HEK293 (cell line): Measurements from ENCODE around the gene GUCY2F.

Experiments
- CTCF ChIA-PET: fragments of 350-600 bp; formaldehyde crosslinking; extraction: SDS; loops from one replicate; lab custom pipeline; 2021; ENCODE audit warnings: antibody characterized with exemption; lab: Yijun Ruan, JAX
- POLR2A ChIA-PET: fragments of 300-600 bp; formaldehyde crosslinking; extraction: SDS; loops from one replicate; lab custom pipeline; 2020; ENCODE audit warnings: antibody characterized with exemption, inconsistent platforms; lab: Yijun Ruan, JAX
- H3K27ac ChIP-seq: fragments of 200-500 bp; sonication (Bioruptor generic); 2 replicates; pipeline ENCODE4 v1.5.1; 2014; ENCODE audit warnings: low read depth, low read length, control low read depth, inconsistent platforms; ENCODE audit errors: extremely low read depth
- H3K36me3 ChIP-seq, 2 experiments: fragments of 200-500 bp in 1 of 2; sonication (Bioruptor generic) in 1 of 2; 1 replicate in 1 of 2; 2 replicates in 1 of 2; pipeline ENCODE4 v1.5.1; 2014 to 2017; ENCODE audit warnings: inconsistent platforms in 2 of 2, low read length in 2 of 2; ENCODE audit not compliant: control insufficient read depth in 2 of 2, insufficient read depth in 1 of 2
- H3K4me1 ChIP-seq: fragments of 200-500 bp; sonication (Bioruptor generic); 2 replicates; pipeline ENCODE4 v1.5.1; 2014; ENCODE audit warnings: mild to moderate bottlenecking, low read length, inconsistent platforms; ENCODE audit not compliant: control insufficient read depth, insufficient read depth
- H3K4me3 ChIP-seq: 2 replicates; pipeline ENCODE4 v1.5.1; 2011; ENCODE audit warnings: low read depth, mild to moderate bottlenecking, control low read depth, low read length, moderate library complexity
- H3K9me3 ChIP-seq: fragments of 200-500 bp; sonication (Bioruptor generic); 2 replicates; pipeline ENCODE4 v1.5.1; 2014; ENCODE audit warnings: low read depth, low read length, inconsistent platforms; ENCODE audit not compliant: control insufficient read depth, insufficient read depth
- KLF10 ChIP-seq: fragments of 450-650 bp; IDR thresholded peaks from 2 replicates; pipeline ENCODE4 v1.5.1; 2018; ENCODE audit warnings: missing biosample characterization, mild to moderate bottlenecking, missing genetic modification characterization
- PRDM2 ChIP-seq: fragments of 450-650 bp; formaldehyde crosslinking; IDR thresholded peaks from 2 replicates; pipeline ENCODE4 v1.5.1; 2016; ENCODE audit warnings: missing biosample characterization, missing genetic modification characterization, borderline replicate concordance
- SCRT2 ChIP-seq: fragments of 450-650 bp; formaldehyde crosslinking; IDR thresholded peaks from 2 replicates; pipeline ENCODE4 v1.5.1; 2016; ENCODE audit warnings: missing biosample characterization, missing genetic modification characterization
- TCF7L2 ChIP-seq: IDR thresholded peaks from 2 replicates; pipeline ENCODE4 v1.6.1; 2011; ENCODE audit warnings: low read depth, mild to moderate bottlenecking, inconsistent platforms, low read length, moderate library complexity, borderline replicate concordance
- WT1 ChIP-seq: fragments of 450-650 bp; formaldehyde crosslinking; IDR thresholded peaks from 2 replicates; pipeline ENCODE4 v1.5.1; 2016; ENCODE audit warnings: missing biosample characterization, missing genetic modification characterization
- YY1 ChIP-seq: fragments of 450-650 bp; formaldehyde crosslinking; IDR thresholded peaks from 2 replicates; pipeline ENCODE4 v1.5.1; 2018; ENCODE audit warnings: missing biosample characterization, missing genetic modification characterization
- ZNF174 ChIP-seq: fragments of 450-650 bp; formaldehyde crosslinking; IDR thresholded peaks from 2 replicates; pipeline ENCODE4 v1.5.0; 2017; ENCODE audit warnings: missing biosample characterization, mild to moderate bottlenecking, missing genetic modification characterization
- ZNF23 ChIP-seq: fragments of 450-650 bp; formaldehyde crosslinking; IDR thresholded peaks from 2 replicates; pipeline ENCODE4 v1.5.1; 2016; ENCODE audit warnings: missing biosample characterization, missing genetic modification characterization, borderline replicate concordance
- ZNF292 ChIP-seq: fragments of 450-650 bp; formaldehyde crosslinking; IDR thresholded peaks from 2 replicates; pipeline ENCODE4 v1.5.1; 2016; ENCODE audit warnings: low read depth, missing biosample characterization, missing genetic modification characterization, borderline replicate concordance
- ZNF416 ChIP-seq: fragments of 450-650 bp; formaldehyde crosslinking; IDR thresholded peaks from 2 replicates; pipeline ENCODE4 v1.5.1; 2016; ENCODE audit warnings: missing biosample characterization, missing genetic modification characterization
- ZNF561 ChIP-seq: fragments of 450-650 bp; IDR thresholded peaks from 2 replicates; pipeline ENCODE4 v1.5.1; 2018; ENCODE audit warnings: missing biosample characterization, missing genetic modification characterization, borderline replicate concordance
- ZNF677 ChIP-seq: fragments of 450-650 bp; IDR thresholded peaks from 2 replicates; pipeline ENCODE4 v1.5.0; 2018; ENCODE audit warnings: missing biosample characterization, mild to moderate bottlenecking, missing genetic modification characterization, moderate library complexity
- ZNF701 ChIP-seq: fragments of 450-650 bp; formaldehyde crosslinking; IDR thresholded peaks from 2 replicates; pipeline ENCODE4 v1.5.1; 2016; ENCODE audit warnings: missing biosample characterization, missing genetic modification characterization
- ZNF76 ChIP-seq: fragments of 450-650 bp; formaldehyde crosslinking; IDR thresholded peaks from 2 replicates; pipeline ENCODE4; 2016; ENCODE audit warnings: low read depth, missing biosample characterization, missing genetic modification characterization, borderline replicate concordance
- ZNF830 ChIP-seq: fragments of 450-650 bp; IDR thresholded peaks from 2 replicates; pipeline ENCODE4 v1.5.0; 2018; ENCODE audit warnings: missing biosample characterization, missing genetic modification characterization, low read depth, mild to moderate bottlenecking, moderate library complexity
- ZNF843 ChIP-seq: fragments of 450-650 bp; formaldehyde crosslinking; IDR thresholded peaks from 2 replicates; pipeline ENCODE4 v1.5.1; 2016; ENCODE audit warnings: missing biosample characterization, missing genetic modification characterization
- ZSCAN16 ChIP-seq: fragments of 450-650 bp; formaldehyde crosslinking; IDR thresholded peaks from 2 replicates; pipeline ENCODE4 v1.5.1; 2016; ENCODE audit warnings: missing biosample characterization, missing genetic modification characterization
- TF ChIP-seq, protein P1 (sequence below): fragments of 450-650 bp; formaldehyde crosslinking; IDR thresholded peaks from 2 replicates; pipeline ENCODE4 v1.5.1; 2016; ENCODE audit warnings: missing biosample characterization, missing genetic modification characterization
- TF ChIP-seq, protein P2 (sequence below): fragments of 450-650 bp; formaldehyde crosslinking; IDR thresholded peaks from 2 replicates; pipeline ENCODE4 v1.5.0; 2017; ENCODE audit warnings: missing biosample characterization, missing genetic modification characterization, borderline replicate concordance
- TF ChIP-seq, protein P3 (sequence below): fragments of 450-650 bp; formaldehyde crosslinking; IDR thresholded peaks from 2 replicates; pipeline ENCODE4 v1.5.1; 2016; ENCODE audit warnings: missing biosample characterization, missing genetic modification characterization

GUCY2F gene

GRCh38 chrX:109448282-109448938, 33.5 kb downstream of the GUCY2F start:
- Histone ChIP-seq H3K9me3 (no peaks in the 10 kb centered on the region; the same call in 1 of the 2 replicates), H3K27ac (no peak overlapping the region), H3K36me3 (no peaks in the 10 kb centered on the region), H3K4me3 (no peak overlapping the region), H3K4me1 (0 out of 2 replicates have a peak, but pooled peaks cover 3% of the 10 kb centered on the region)
- ChIA-PET POLR2A (no interaction called here), CTCF (no interaction called here)
- TF ChIP-seq ZNF830 (tag by site-specific recombination) (no peak), ZNF843 (0 out of 2 replicates have a peak, but pooled peaks have one; percentile 18), PRDM2 (tag by site-specific recombination) (no peak), SCRT2 (tag by site-specific recombination) (peak; percentile 82), ZNF23 (no peak), TCF7L2 (no peak), ZSCAN16 (no peak), ZNF677 (tag by site-specific recombination) (no peak)

- CTCF ChIA-PET, result interaction anchor here (0.9 kb wide), 1 partner anchor 9 kb away, joined by 4 read pairs; no protein-coding TSS in a partner anchor
- TF ChIP-seq ZNF174 (tag by site-specific recombination) (no peak), ZNF292 (tag by site-specific recombination) (no peak), KLF10 (tag by site-specific recombination) (no peak)
- TF ChIP-seq, protein P1, sequence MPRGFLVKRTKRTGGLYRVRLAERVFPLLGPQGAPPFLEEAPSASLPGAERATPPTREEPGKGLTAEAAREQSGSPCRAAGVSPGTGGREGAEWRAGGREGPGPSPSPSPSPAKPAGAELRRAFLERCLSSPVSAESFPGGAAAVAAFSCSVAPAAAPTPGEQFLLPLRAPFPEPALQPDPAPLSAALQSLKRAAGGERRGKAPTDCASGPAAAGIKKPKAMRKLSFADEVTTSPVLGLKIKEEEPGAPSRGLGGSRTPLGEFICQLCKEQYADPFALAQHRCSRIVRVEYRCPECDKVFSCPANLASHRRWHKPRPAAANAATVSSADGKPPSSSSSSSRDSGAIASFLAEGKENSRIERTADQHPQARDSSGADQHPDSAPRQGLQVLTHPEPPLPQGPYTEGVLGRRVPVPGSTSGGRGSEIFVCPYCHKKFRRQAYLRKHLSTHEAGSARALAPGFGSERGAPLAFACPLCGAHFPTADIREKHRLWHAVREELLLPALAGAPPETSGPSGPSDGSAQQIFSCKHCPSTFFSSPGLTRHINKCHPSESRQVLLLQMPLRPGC (tag by site-specific recombination), result no peak
- H3K9me3 ChIP-seq, result no peaks in the 10 kb centered on the region; the same call in 1 of the 2 replicates
- no peaks in the 10 kb centered on the region for H3K36me3 ChIP-seq
- H3K27ac ChIP-seq, result no peak overlapping the region
- H3K4me1 ChIP-seq, result no peaks in the 10 kb centered on the region
- POLR2A ChIA-PET, result no interaction called here
- no peak overlapping the region for H3K4me3 ChIP-seq
Observed at GRCh38 chrX:109441266-109441665, 40.6 kb downstream of the GUCY2F start.

DNA sequence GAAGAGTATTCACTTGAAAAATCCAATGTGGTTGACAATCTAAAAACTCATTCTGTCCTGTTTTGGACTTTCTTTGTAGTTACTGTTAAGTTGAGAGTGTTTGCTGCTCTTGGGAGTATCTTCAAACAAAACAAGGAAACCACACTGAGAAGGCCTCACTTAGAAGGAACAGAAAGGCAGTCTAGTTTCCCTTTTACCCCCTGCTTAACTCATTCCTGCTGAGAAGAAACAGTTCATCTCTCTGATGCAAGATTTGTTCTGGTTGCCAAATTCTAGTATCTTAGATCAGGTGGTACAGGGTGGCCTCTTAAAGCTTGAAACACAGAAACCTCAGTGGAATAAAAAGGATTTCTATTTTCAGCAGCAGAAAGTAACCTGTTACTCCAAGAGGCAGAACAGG, 41.4 kb downstream of the GUCY2F start:
- no peak overlapping the region for H3K27ac ChIP-seq
- H3K4me3 ChIP-seq, result no peak overlapping the region
- POLR2A ChIA-PET, result no interaction called here
- no peaks in the 10 kb centered on the region; the same call in 1 of the 2 replicates for H3K9me3 ChIP-seq
- H3K4me1 ChIP-seq, result no peaks in the 10 kb centered on the region
- H3K36me3 ChIP-seq, result no peaks in the 10 kb centered on the region
- CTCF ChIA-PET, result no interaction called here
- TF ChIP-seq ZNF76 (tag by site-specific recombination), result no peak
- TF ChIP-seq ZNF416 (tag by site-specific recombination), result no peak
- TF ChIP-seq, protein P2, sequence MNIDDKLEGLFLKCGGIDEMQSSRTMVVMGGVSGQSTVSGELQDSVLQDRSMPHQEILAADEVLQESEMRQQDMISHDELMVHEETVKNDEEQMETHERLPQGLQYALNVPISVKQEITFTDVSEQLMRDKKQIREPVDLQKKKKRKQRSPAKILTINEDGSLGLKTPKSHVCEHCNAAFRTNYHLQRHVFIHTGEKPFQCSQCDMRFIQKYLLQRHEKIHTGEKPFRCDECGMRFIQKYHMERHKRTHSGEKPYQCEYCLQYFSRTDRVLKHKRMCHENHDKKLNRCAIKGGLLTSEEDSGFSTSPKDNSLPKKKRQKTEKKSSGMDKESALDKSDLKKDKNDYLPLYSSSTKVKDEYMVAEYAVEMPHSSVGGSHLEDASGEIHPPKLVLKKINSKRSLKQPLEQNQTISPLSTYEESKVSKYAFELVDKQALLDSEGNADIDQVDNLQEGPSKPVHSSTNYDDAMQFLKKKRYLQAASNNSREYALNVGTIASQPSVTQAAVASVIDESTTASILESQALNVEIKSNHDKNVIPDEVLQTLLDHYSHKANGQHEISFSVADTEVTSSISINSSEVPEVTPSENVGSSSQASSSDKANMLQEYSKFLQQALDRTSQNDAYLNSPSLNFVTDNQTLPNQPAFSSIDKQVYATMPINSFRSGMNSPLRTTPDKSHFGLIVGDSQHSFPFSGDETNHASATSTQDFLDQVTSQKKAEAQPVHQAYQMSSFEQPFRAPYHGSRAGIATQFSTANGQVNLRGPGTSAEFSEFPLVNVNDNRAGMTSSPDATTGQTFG (tag by site-specific recombination), result no peak
- TF ChIP-seq WT1 (tag by site-specific recombination), result no peak
- no peak for TF ChIP-seq YY1 (tag by site-specific recombination)
- TF ChIP-seq, protein P3, sequence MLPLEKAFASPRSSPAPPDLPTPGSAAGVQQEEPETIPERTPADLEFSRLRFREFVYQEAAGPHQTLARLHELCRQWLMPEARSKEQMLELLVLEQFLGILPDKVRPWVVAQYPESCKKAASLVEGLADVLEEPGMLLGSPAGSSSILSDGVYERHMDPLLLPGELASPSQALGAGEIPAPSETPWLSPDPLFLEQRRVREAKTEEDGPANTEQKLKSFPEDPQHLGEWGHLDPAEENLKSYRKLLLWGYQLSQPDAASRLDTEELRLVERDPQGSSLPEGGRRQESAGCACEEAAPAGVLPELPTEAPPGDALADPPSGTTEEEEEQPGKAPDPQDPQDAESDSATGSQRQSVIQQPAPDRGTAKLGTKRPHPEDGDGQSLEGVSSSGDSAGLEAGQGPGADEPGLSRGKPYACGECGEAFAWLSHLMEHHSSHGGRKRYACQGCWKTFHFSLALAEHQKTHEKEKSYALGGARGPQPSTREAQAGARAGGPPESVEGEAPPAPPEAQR (tag by site-specific recombination), result no peak
- no peak for TF ChIP-seq ZNF561 (tag by site-specific recombination)
- no peak for TF ChIP-seq ZNF701 (tag by site-specific recombination)
